ENCODE data around the gene GFY. TPM values are rescaled to one million over a fixed set of nuclear protein-coding genes. Genes with fewer than 3 reads are reported as not detected.

The GFY gene
- total and polyA plus RNA-seq, 4 experiments from 2014 or later: not detected

DNA sequence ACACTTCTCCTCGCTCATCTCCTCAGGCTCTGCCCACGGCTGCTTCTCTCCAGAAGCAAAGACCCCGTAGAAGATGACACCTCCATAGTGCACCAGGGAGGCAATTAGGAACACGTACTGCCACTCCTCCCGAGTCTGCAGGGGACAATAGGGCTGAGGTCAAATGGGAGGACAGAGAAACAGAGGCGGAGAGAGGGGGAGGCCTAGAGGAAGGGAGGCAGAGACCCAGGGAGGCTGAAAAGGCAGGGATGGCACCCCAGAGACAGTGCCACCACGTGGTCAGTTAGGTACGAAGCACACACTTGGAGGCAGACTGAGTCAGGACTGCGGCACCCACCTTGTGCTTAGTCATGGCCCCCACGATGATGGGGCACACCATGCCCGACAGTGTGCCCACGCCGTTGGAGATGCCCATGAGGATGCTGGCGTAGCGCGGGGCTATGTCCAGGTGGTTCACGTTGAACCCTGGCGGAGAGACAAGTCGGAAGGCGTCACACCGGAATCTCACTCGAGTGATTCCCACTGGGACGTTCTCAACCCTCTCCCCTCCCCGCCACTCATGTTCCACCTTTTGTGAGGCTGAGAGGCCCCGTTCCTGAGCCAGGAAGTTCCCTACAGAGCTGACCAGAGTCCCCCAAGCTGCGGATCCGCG lies 5.6 kb downstream of the GFY start:
- Histone ChIP-seq H3K27me3 (ENCODE audit: insufficient read depth, low read length) (peaks cover 62% of the 10 kb centered on the region), H3K4me1 (ENCODE audit: insufficient read depth, low read length) (peaks cover 37% of the 10 kb centered on the region)

DNA sequence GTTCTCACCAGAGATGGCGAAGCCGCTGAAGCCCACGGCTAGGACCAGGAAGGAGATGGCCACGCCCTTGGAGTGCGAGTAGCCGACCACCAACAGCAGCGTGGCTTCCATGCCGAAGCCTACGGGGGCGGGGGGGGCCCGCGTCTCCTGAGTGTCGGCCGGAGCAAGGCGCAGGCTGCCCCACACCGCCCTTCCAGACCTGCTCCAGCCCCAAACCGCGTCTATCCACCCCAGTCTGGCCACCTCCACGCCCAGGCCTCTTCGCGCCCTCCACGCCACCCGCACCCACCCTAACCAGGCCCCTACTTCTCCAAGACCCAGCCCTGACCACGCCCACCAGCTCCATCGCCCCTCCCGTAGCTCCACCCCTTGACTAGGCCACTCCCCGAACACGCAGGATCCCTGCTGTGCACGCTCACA lies 6.2 kb downstream of the GFY start:
- H3K36me3 ChIP-seq (ENCODE audit: insufficient read depth, low read length): no peaks in the 10 kb centered on the region
- ChIA-PET CTCF (ENCODE audit: partially characterized antibody) (interaction anchor here (1.4 kb wide), 1 partner anchor 40 kb away, joined by 4 read pairs; no protein-coding TSS in a partner anchor), POLR2A (ENCODE audit: partially characterized antibody) (no interaction called here)
- DNase-seq: no peak
- intact Hi-C loops (cut with micrococcal nuclease): no loop called here
- no peak overlapping the region for H3K27ac ChIP-seq (ENCODE audit: low read depth, low read length)
- no peak overlapping the region for H3K4me3 ChIP-seq (ENCODE audit: low read length in 2 of 2)
- Mint-ChIP-seq H3K36me3 (peaks cover 2 to 8% of the 10 kb centered on the region in 2 donors), H3K27me3 (peaks cover 66 to 71% of the 10 kb centered on the region in 2 donors), H3K9me3 (peaks cover 0 to 5% (median 0%) of the 10 kb centered on the region in 8 donors), H3K4me3 (no peak overlapping the region), H3K4me1 (peaks cover 22 to 77% (median 45%) of the 10 kb centered on the region in 4 donors), H3K27ac (peak overlapping the region in 1 of 7 donors; percentile 55)
- H3K27me3 ChIP-seq (ENCODE audit: insufficient read depth, low read length): peaks cover 57% of the 10 kb centered on the region
- H3K4me1 ChIP-seq (ENCODE audit: insufficient read depth, low read length): peaks cover 38% of the 10 kb centered on the region
- no peaks in the 10 kb centered on the region for H3K9me3 ChIP-seq (ENCODE audit: control insufficient read depth in 1 of 2, low read length in 2 of 2)

More for the DNA sequence above, 5.6 kb downstream of the GFY start:
- peak overlapping the region in 1 of 8 donors; percentile 26 for H3K4me3 Mint-ChIP-seq
- peaks cover 2 to 8% of the 10 kb centered on the region in 2 donors for H3K36me3 Mint-ChIP-seq
- H3K27me3 Mint-ChIP-seq: peaks cover 65 to 71% of the 10 kb centered on the region in 2 donors
- peak overlapping the region in 2 of 7 donors; percentile 46 to 63 for H3K27ac Mint-ChIP-seq
- no peaks in the 10 kb centered on the region for H3K36me3 ChIP-seq (ENCODE audit: insufficient read depth, low read length)
- H3K4me3 ChIP-seq (ENCODE audit: low read length in 2 of 2): no peak overlapping the region
- H3K4me1 Mint-ChIP-seq: peaks cover 25 to 77% (median 44%) of the 10 kb centered on the region in 4 donors
- POLR2A ChIA-PET (ENCODE audit: partially characterized antibody): no interaction called here
- H3K27ac ChIP-seq (ENCODE audit: low read depth, low read length): no peak overlapping the region
- no peaks in the 10 kb centered on the region for H3K9me3 ChIP-seq (ENCODE audit: control insufficient read depth in 1 of 2, low read length in 2 of 2)
- CTCF ChIA-PET (ENCODE audit: partially characterized antibody): interaction anchor here (1.4 kb wide), 1 partner anchor 39 kb away, joined by 4 read pairs; no protein-coding TSS in a partner anchor
- DNase-seq: peak in 1 of 5 donors; percentile 21
- H3K9me3 Mint-ChIP-seq: peaks cover 0 to 2% (median 0%) of the 10 kb centered on the region in 8 donors
- intact Hi-C loops (cut with micrococcal nuclease): no loop called here

DNA sequence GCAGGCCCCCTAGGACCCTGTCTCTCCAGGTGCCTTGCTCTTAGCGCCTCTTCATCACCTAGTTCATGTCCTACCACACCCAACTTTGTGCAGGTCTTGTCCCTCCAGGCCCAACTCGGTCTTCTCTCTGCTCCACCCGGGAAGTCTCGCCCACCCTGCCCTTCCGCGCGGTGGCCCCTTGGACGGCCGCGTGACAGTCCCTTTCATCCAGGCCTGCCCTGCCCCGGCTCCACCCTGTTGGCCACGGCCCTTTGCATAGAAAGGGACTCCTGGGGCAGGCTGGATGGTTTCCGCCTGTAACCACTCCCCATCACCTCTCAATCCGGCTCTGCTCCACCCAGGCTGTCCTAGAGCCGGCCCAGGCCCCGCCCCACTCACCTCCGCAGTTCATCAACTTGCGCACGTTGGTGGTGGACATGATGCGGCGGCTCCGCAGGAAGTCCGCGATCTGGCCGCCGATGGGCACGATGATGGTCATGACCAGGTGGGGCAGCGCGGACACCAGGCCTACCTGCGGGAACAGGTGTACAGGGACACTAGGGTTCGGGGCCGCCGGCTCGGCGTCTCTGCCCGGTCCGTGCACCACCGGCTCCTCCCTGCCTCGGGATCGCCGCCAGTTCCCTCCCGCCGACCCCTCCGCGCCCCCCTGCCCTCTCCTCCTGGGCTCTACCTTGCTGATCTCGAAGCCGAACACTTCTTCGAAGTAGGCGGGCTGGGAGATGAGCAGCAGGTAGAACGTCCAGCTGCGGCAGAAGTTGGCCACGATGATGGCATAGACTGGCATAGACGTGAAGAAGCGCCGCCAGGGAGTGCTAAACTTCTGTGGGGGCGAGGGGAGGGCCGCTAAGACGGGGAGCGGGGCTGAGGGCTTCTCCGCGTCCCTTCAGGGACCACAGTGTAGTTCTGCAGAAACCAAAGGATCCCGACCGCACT lies 7.2 kb downstream of the GFY start:
- Histone ChIP-seq H3K9me3 (ENCODE audit: control insufficient read depth in 1 of 2, low read length in 2 of 2) (no peaks in the 10 kb centered on the region), H3K27me3 (ENCODE audit: insufficient read depth, low read length) (peaks cover 56% of the 10 kb centered on the region), H3K27ac (ENCODE audit: low read depth, low read length) (no peak overlapping the region), H3K4me3 (ENCODE audit: low read length in 2 of 2) (no peak overlapping the region), H3K36me3 (ENCODE audit: insufficient read depth, low read length) (no peaks in the 10 kb centered on the region), H3K4me1 (ENCODE audit: insufficient read depth, low read length) (peaks cover 41% of the 10 kb centered on the region)
- H3K27ac Mint-ChIP-seq: peak overlapping the region in 3 of 7 donors; percentile 28 to 66 (median 50)
- CTCF ChIA-PET (ENCODE audit: partially characterized antibody): interaction anchor here (0.7 to 1.4 kb wide), 2 partner anchors 20 to 41 kb away, joined by 3 to 4 read pairs; no protein-coding TSS in a partner anchor
- peak in 3 of 5 donors; percentile 43 to 55 (median 44) for DNase-seq
- POLR2A ChIA-PET (ENCODE audit: partially characterized antibody): no interaction called here
- intact Hi-C loops (cut with micrococcal nuclease): no loop called here
- H3K4me1 Mint-ChIP-seq: peaks cover 20 to 67% (median 38%) of the 10 kb centered on the region in 4 donors
- H3K9me3 Mint-ChIP-seq: peaks cover 0 to 5% (median 0%) of the 10 kb centered on the region in 8 donors
- H3K27me3 Mint-ChIP-seq: peaks cover 64 to 67% of the 10 kb centered on the region in 2 donors
- H3K4me3 Mint-ChIP-seq: peak overlapping the region in 6 of 8 donors; percentile 17 to 56 (median 36)
- H3K36me3 Mint-ChIP-seq: peaks cover 2 to 8% of the 10 kb centered on the region in 2 donors

DNA sequence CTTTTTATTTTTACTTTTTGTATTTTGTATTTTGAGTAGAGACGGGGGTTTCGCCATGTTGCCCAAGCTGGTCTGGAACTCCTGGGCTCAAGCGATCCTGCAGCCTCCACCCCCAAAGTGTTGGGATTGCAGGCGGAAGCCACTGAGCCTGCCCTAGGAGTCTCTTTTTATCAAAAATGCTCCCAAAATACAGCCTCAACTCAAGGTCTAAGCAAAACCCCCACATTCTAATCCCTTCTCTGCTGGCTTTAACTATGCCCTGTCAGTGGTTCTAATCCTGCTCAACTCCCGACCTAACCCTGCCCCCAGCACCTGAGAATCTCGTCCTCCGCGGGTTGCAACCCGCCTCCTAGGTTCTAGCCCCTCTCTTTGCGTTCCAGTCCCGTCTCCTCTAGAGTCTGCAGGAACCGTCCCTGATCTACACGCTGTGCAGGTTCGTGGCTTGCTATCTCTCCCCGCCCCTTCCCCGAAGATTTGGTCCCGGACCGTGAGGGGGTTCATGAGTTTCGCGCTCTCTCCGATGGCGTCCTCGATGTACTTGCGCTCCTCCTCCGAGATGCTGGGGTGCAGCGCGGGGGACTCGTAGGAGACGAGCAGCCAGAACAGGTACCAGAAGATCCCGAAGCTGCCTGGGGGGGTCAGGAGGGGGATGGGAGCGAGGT lies 8.2 kb downstream of the GFY start:
- peaks cover 57% of the 10 kb centered on the region for H3K27me3 ChIP-seq (ENCODE audit: insufficient read depth, low read length)
- no peaks in the 10 kb centered on the region for H3K36me3 ChIP-seq (ENCODE audit: insufficient read depth, low read length)
- no peak overlapping the region for H3K27ac ChIP-seq (ENCODE audit: low read depth, low read length)
- Mint-ChIP-seq H3K9me3 (peaks cover 0 to 5% (median 0%) of the 10 kb centered on the region in 8 donors), H3K4me3 (peak overlapping the region in 6 of 8 donors; percentile 2 to 75 (median 35)), H3K27ac (peak overlapping the region in 2 of 7 donors; percentile 48 to 55), H3K4me1 (peaks cover 18 to 59% (median 31%) of the 10 kb centered on the region in 4 donors), H3K27me3 (peaks cover 67 to 70% of the 10 kb centered on the region in 2 donors), H3K36me3 (peaks cover 2 to 8% of the 10 kb centered on the region in 2 donors)
- H3K9me3 ChIP-seq (ENCODE audit: control insufficient read depth in 1 of 2, low read length in 2 of 2): no peaks in the 10 kb centered on the region
- H3K4me1 ChIP-seq (ENCODE audit: insufficient read depth, low read length): peaks cover 32% of the 10 kb centered on the region
- ChIA-PET CTCF (ENCODE audit: partially characterized antibody) (interaction anchor here (0.7 to 2.0 kb wide), 2 partner anchors 19 to 41 kb away, joined by 3 to 9 read pairs; no protein-coding TSS in a partner anchor), POLR2A (ENCODE audit: partially characterized antibody) (no interaction called here)
- intact Hi-C loops (cut with micrococcal nuclease): no loop called here
- no peak for DNase-seq
- no peak overlapping the region for H3K4me3 ChIP-seq (ENCODE audit: low read length in 2 of 2)

DNA sequence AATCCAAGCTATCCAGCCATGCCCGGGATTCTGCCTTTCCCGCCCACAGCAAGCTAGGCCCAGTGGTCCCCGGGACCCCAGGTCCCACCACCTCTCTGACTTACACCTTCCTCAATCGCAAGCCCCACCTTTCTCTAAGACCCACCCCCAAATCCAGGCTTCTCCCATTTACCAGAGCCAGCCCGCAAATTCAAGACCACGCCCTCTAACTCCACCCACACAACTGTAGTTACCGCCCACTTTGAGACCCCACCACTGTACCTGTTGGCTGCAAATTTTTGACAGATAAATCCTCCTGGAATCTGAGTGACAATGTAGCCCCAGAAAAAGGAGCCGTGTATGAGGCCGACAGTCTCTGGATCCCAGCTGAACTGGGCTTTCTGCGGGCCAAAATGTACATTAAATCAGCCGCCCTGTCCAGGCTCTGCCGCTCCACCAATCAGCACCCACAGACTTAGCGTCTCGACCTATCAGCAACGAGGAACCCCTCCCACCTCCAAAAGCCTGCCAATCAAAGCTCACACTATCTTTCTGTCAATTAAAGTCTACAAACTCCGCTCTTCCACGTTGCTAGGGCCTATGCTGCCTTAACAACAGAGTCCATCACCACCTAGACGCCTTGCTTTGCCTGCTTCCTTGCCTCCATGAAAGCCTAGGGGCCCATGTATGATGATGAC lies 9.9 kb downstream of the GFY start:
- Histone ChIP-seq H3K4me3 (ENCODE audit: low read length in 2 of 2) (no peak overlapping the region), H3K4me1 (ENCODE audit: insufficient read depth, low read length) (peaks cover 28% of the 10 kb centered on the region), H3K27me3 (ENCODE audit: insufficient read depth, low read length) (peaks cover 68% of the 10 kb centered on the region), H3K9me3 (ENCODE audit: control insufficient read depth in 1 of 2, low read length in 2 of 2) (no peaks in the 10 kb centered on the region), H3K27ac (ENCODE audit: low read depth, low read length) (no peak overlapping the region), H3K36me3 (ENCODE audit: insufficient read depth, low read length) (no peaks in the 10 kb centered on the region)
- DNase-seq: no peak
- intact Hi-C loops (cut with micrococcal nuclease): no loop called here
- Mint-ChIP-seq H3K9me3 (peaks cover 0 to 5% (median 0%) of the 10 kb centered on the region in 8 donors), H3K27me3 (peaks cover 72 to 73% of the 10 kb centered on the region in 2 donors), H3K4me1 (peaks cover 15 to 51% (median 26%) of the 10 kb centered on the region in 4 donors), H3K4me3 (peak overlapping the region in 1 of 8 donors; percentile 32), H3K36me3 (peaks cover 2 to 3% of the 10 kb centered on the region in 2 donors), H3K27ac (peak overlapping the region in 1 of 7 donors; percentile 33)
- ChIA-PET CTCF (ENCODE audit: partially characterized antibody) (interaction anchor here (2.0 kb wide), 1 partner anchor 43 kb away, joined by 9 read pairs; no protein-coding TSS in a partner anchor), POLR2A (ENCODE audit: partially characterized antibody) (interaction anchor here (0.7 to 1.6 kb wide), 2 partner anchors 10 to 40 kb away, joined by 3 read pairs; no protein-coding TSS in a partner anchor)

DNA sequence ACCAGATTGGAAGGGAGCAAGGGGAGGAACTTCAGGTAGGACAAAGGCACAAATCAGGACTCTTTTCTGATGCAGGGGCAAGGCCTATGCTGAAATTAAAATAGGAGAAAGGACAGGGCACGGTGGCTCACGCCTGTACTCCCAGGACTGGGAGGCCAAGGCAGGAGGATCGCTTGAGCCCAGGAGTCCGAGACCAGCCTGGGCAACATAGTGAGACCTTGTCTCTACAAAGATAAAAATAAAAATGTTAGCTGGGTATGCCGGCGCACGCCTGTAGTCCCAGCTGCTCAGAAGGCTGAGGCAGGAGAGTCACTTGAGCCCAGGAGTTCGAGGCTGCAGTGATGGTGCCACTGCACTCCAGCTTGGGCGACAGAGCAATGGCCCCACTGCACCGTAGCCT lies 10.5 kb downstream of the GFY start:
- peaks cover 14 to 51% (median 26%) of the 10 kb centered on the region in 4 donors for H3K4me1 Mint-ChIP-seq
- CTCF ChIA-PET (ENCODE audit: partially characterized antibody): no interaction called here
- H3K27ac Mint-ChIP-seq: peak overlapping the region in 1 of 7 donors; percentile 33
- DNase-seq: no peak
- Histone ChIP-seq H3K27me3 (ENCODE audit: insufficient read depth, low read length) (peaks cover 72% of the 10 kb centered on the region), H3K36me3 (ENCODE audit: insufficient read depth, low read length) (no peaks in the 10 kb centered on the region), H3K4me3 (ENCODE audit: low read length in 2 of 2) (no peak overlapping the region), H3K9me3 (ENCODE audit: control insufficient read depth in 1 of 2, low read length in 2 of 2) (no peaks in the 10 kb centered on the region), H3K27ac (ENCODE audit: low read depth, low read length) (no peak overlapping the region), H3K4me1 (ENCODE audit: insufficient read depth, low read length) (peaks cover 29% of the 10 kb centered on the region)
- POLR2A ChIA-PET (ENCODE audit: partially characterized antibody): interaction anchor here (0.6 to 1.6 kb wide), 8 partner anchors 9 to 60 kb away, joined by 3 to 4 read pairs (median 3); partner anchors contain the start of gene PIH1D1
- H3K4me3 Mint-ChIP-seq: no peak overlapping the region
- peaks cover 2 to 3% of the 10 kb centered on the region in 2 donors for H3K36me3 Mint-ChIP-seq
- intact Hi-C loops (cut with micrococcal nuclease): no loop called here
- peaks cover 71 to 74% of the 10 kb centered on the region in 2 donors for H3K27me3 Mint-ChIP-seq
- H3K9me3 Mint-ChIP-seq: peaks cover 0 to 5% (median 0%) of the 10 kb centered on the region in 8 donors
